ENCODE data around the gene SH2D7.

The SH2D7 gene

DNA sequence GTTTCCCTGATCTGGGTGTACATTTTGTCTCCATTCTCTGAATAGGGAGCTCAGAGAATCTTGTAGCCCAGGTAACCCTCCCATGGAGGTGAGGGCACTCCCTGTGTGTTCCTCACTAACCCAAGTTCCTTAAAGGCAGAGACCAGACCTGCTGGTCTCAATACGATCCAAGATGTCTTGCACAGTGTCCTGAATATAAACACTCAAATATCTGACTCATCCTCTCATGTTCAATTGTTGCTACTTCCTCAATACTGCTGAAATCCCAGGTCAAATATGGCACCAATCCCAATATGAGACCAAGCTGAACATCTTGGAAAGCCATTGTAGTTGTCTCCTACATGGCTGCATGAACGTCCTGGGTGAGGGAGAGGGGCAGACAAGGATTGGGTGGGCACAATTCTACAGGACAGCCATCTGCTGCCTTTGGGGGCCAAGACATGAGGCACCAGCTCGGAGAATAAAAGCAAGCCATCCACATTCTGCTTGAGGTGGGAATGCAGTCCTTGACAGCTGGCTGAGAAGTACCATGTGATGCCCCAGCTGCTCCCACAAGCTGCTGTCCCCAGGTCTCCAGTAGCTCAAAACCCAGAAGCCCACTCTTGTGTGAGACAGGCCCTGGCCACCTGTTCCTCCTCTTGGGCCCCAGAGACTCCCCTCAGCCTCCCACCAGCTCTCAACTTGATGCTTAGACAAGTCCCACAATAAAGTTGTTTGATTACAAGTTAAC is 33.1 kb upstream of the SH2D7 start:
- H3K27ac ChIP-seq, result peak overlapping the region; percentile 92

DNA sequence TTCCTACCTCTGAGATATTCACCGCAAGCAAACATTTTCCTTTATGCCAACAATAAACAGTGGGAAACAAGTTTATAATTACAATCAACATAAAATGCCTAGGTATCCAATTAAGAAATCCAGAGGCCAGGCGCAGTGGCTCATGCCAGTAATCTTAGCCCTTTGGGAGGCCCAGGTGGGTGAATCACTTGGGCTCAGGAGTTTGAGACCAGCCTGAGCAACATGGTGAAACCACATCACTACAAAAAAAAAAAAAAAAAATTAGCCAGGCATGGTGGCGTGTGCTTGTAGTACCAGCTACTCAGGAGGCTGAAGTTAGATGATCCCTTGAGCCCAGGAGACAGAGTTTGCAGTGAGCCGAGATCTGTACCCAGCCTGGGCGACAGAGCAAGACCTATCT is 32.1 kb upstream of the SH2D7 start:
- no peak for DNase-seq (ENCODE audit: low read depth, low spot score)
- H3K27ac ChIP-seq, result peak overlapping the region; percentile 92

More for the DNA sequence above, 33.1 kb upstream of the SH2D7 start:
- no peak for DNase-seq (ENCODE audit: low read depth, low spot score)

DNA sequence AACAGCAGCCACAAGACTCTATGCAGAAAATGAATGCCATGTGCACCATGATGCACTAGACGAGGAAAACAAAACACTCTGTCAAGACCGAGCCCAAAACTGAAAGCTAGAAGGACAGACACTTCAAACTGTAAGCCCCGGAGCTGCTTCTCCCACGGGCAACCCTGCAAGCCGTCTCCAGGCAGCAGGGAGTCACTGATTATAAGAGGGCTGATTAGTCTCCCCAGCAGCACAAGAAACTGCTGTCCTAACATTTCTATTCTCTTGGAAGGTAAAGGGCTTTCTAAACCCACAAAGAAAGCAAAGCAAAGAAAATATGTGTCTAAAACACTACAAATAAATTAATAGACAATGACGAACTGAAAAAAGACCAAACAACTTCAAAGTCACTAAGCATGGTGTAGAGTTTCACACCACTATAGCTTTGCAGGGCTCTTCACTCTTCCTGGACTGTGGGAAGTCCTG is 30.4 kb upstream of the SH2D7 start:
- no peak for DNase-seq (ENCODE audit: low read depth, low spot score)
- H3K27ac ChIP-seq, result no peak overlapping the region

DNA sequence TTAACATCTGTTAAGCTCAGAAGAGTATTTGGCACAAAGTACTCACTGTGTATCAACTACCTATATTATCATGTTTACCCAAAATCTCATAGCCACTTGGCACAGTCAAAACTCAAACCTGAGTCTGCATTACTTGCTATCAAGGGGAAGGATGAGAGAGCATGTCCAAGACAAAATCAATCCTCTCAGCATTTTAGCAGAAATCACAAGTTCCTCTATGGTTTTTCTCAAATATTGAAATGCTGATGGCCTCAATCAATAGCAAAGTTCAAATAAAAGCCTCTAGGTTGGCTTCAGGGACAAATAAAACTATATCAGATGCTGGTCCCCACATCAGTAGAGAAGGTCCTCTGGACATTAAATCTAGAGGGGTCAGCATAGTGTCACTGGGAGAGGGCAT is 29.1 kb upstream of the SH2D7 start:
- no peak overlapping the region for H3K27ac ChIP-seq
- DNase-seq (ENCODE audit: low read depth, low spot score), result no peak

DNA sequence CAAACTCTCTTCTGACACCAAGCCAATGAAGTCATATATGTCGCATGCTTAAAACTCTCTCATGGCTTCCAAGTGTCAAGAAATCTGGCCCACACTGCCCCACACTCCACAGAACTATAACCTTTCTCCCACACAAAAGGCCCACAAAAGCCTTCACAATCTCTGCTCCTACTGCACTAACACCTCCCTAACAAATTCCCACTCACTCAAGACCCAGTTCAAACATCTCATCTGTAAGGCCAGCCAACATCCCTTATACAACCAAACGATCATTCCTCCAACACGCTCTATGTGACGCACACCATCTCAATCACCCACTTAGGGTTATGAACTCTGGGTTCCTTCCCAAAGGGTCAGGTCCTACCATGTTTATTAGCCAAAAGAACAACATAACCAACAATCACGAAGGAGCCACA is 28.4 kb upstream of the SH2D7 start:
- H3K27ac ChIP-seq, result no peak overlapping the region
- no peak for DNase-seq (ENCODE audit: low read depth, low spot score)

DNA sequence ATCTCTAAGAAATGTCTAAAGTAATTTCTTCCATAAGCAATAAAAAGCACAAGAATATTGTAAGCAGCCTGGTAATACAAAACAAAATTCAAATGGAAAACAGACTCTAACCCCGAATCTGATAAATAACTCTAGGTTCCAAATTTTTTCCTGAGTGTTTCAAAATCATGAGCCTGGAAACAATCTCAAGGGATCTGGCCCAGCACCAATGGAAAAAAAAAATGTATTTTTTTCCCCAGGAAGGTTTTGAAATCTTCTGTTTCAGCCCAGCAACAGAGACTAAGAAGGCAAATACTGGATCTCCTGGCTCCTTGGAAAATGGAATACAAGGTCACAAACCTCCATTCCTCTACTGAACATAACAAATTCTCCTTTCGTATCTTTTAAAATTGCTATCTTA is 27.8 kb upstream of the SH2D7 start:
- H3K27ac ChIP-seq, result no peak overlapping the region
- DNase-seq (ENCODE audit: low read depth, low spot score), result no peak

DNA sequence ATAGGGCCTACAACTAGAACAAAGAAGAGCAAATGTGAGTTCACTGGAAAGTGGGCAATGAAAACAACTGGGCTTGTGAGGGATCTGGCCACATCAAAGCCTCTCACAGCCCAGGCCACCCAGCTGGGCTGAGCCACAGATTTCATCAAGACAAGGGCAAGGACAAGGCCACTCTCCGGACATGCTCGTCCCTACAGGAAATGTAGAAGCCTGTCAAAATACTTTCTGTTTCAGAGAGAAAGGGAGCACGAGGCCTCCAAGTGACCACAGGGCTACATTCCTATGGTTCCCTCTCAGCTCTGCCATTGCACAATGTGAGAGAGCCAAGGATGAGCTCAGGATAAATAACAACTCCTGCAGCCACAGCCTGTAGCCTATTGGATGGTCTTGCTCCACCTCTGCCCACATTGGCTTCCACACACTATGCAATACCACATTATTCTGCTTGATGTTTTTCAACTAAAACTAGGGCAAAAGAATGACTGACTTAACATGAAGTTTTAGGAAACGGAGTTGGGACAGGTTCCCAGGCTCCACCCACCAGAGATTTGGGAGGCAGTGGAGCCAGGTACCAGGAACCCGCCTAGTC is 27.0 kb upstream of the SH2D7 start:
- peak overlapping the region; percentile 47 for H3K27ac ChIP-seq
- peak; percentile 70 for DNase-seq (ENCODE audit: low read depth, low spot score)

DNA sequence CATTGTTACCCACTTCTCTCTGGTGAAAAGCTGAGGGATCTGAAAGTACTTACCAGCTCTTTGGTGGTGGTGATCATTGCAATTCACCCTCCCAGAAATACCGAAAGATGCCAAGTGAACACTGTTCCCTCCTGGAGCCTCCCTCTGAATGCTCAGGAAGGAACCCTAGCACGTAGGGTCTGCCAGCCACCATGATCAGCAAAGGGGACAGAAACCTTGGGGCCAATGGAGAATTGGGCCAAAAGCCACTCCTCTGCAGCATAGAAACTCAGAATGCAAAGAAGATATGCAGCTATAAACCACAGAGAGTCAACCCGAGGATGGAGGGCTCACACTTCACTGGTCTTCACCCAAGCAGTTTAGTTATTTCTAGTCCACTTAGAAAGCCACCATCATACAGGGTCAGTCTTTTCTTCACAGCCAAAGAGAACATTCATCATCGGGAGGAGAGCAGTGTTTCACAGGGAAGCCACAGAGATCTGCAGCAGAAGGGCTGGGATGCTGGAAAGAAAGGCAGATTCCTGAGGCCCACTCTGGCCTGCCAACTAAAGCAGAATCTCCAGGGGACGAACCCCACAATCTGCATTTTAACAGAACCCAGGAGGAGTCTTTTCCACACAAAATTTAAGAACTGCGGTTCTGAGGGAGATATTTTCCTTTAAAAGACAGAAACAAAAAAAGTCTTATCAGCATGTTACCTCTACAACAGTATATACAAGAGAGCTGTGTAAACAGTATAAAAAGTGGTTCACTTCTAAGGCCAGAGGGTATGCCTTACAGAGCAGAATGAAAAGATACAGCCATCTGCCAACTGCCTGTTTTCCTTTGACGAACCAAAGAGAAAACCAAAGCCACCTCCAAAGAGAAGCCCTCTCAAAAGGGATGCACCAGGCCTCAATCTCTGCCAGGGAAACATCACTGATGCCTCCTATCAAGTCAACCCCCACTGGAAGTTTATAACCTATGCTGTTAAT is 26.1 kb upstream of the SH2D7 start:
- H3K27ac ChIP-seq, result peak overlapping the region; percentile 47
- DNase-seq (ENCODE audit: low read depth, low spot score), result no peak

DNA sequence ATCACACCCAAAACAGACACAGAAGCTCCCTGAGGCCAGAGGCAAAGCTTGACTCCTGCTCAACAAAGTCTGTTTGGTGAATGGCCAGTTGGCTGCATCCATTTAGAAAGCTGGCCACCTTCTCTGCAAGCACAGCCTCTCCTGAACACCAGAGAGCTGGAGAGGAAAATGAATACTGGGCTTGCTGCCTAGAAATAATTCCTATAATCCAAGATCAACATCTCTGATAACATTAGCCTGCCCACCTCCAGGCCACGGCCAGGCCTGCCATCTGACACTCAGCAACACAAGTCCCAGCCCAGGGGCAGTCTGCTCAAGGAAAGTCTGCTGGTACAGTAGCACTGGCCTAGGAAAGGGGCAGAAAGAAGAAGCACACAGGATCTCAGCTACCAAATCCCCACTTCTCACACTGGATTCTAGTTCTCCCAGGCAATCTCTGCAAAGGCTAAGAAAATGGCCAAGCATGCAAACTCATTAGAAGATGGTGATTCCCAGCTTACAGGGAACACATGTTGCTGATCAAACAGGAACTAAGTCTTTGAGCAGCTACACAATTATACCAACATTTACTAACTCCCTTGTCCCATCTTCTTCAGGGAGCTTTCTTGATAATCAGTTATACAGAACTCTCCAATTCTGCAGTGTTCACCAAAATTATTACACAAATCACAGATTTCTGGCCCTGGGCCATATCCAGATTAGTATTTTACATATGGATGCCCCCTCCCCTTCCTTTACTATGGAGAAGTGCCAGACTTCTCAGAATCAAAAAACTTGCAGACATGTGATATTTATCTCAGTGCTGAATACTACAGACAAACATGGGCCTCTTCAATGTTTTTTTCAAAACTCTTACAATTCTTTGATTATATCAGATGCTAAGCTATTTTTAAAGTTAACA is 24.8 kb upstream of the SH2D7 start:
- no peak overlapping the region for H3K27ac ChIP-seq
- DNase-seq (ENCODE audit: low read depth, low spot score), result no peak

DNA sequence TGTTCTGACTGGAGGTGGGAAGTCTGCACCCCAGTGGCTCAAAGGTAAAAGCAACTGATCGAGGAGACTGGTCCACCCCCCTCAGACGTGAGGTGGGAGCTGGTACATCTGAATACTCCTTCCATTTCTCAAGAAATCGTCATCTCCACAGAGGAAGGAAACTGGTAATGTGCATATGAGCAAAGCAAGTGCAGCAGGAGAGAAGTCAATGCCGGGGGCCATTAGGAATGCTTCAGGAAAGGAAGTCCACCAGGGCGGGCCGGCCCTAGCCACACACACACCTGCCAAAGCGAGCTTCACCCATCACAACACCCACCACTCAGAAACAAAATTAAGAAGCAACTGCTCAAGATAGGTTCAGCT is 23.3 kb upstream of the SH2D7 start:
- DNase-seq (ENCODE audit: low read depth, low spot score), result no peak
- no peak overlapping the region for H3K27ac ChIP-seq

DNA sequence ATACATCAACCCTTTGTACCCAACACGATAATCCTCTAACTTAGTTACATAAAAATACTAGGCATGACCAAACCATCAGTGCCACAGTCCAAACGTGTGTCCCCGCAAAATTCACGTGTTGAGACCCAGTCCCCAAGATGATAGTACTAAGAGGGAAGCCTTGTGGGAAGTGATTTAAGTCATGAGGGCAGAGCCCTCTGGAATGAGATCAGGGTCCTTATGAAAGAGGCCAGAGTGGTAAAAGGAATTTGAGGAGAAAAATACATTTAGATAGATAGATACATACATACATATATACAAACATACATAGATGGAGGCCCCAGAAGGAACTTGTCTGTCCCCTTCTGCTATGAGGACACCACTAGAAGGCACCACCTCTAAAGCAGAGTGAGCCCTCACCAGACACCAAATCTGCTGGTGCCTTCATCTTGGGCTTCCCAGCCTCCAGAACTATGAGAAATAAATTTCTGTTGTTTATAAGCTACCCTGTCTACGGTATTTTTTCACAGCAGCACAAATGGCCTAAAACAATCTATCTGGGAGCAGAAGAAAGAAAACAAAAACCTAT is 22.8 kb upstream of the SH2D7 start:
- no peak overlapping the region for H3K27ac ChIP-seq
- DNase-seq (ENCODE audit: low read depth, low spot score), result no peak

DNA sequence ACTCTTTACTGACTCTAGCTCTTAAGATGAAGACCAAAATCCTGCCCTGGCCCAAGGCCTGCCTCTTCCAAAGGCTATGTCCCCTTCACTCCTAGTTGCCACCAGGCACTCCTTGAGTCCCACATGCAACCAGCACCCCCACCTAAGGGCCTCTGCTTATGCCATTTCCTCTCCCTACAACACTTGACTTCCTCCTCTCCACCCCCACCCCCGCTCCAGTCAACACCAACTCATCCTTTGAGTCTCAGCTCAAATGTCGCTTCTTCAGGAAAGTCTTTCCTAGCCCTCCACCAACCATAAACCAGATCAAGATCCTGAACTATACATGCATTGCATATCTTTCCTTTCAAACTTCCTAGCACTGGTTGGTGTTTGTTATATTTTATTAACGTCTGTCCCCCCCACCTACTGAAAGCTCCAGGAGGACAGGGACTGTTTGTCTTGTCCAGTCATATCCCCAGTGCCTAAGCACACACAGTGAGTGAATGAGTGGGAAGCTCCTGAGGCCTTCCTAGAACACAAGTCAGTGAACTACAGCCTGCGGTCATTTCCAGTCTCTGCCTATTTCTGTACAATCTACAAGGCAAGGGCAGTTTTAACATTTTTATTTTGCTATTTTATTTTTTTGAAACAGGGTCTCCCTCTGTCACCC is 22.2 kb upstream of the SH2D7 start:
- H3K27ac ChIP-seq, result no peak overlapping the region
- no peak for DNase-seq (ENCODE audit: low read depth, low spot score)

DNA sequence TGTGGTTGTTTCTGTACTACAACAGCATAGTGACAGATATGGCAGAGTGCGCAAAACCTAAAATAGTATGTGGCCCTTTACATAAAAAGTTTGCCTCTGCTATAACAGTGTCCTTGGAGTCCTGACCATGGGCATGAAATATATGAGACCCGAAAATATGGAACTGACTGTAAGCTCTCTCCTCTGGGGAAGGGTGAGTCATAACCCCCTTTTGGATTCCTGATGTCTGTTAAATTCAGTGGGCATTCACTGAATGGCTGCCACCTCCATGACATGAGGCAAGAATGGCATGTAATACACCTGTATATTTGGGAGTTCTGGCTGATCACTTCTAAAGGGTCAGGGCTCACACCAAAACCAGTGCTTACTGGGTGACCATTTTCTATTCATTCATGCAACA is 21.0 kb upstream of the SH2D7 start:
- no peak overlapping the region for H3K27ac ChIP-seq
- no peak for DNase-seq (ENCODE audit: low read depth, low spot score)

DNA sequence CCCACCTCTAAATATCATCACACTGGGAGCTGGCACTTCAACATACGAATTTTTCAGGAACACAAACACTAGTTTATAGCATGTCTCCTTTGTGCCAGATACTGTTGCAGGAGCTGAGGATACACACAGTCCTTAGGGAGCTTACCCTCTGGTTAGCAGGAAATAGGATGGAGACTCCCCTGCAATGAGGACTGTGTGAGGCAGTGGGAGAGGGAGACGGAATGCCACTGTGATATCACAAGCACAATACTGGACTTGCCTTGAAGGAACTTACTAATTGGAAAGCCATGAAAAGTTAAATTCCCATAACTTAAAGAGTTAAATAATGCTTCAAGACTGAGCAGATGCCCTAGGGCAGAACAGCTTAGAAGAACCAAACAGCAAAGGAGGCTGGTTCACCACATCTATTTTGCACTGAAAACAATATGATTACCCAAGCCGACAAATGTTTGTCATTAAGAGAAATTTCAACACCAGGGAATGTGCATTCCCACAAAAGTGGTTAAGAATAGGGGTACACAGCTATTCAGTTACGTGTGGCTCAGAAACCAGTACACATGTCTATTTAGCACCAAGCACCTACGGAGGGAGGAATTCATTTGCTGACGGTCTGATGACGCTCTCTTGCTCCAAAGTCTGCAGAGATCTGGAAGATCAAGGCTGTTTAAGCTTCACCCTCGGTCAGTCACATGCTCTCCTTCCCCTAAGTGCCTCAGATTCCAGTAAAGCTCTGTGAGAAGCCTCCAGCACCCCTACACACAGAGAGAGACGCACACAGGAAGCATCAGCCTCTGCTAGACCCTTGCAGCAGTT is 20.1 kb upstream of the SH2D7 start:
- no peak for DNase-seq (ENCODE audit: low read depth, low spot score)
- H3K27ac ChIP-seq, result no peak overlapping the region

DNA sequence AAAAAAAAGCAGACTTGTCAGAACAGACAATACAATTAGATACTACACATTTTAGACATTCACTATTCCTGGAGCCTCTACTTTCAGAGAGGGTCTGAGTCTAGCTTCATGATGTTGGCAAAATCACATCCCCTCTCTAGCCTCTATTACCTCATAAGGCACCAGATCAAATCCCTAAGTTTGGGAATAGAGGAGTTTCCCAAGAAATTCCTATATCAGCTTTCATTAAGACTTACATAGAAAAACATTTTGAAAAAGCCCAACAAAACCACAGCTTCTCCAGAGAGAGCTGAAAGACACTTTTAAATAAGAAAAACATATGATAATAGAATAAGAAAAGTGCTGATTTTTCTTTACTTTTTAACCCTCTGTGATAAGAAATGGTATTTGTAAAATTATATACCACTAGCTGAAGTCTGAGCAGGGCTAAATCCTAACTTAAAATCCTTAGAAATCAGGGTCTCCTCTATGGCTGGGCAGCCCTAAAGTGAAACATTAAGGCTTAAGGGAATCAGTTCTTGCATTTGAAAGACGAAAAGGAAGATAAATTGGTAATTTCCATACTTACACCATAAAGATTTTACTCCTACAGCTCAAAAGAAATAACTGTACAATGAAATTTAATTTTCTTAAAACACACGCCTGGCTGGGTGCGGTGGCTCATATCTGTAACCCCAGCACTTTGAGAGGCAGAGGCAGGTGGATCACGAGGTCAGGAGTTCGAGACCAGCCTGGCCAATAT is 19.1 kb upstream of the SH2D7 start:
- H3K27ac ChIP-seq, result no peak overlapping the region
- DNase-seq (ENCODE audit: low read depth, low spot score), result no peak

DNA sequence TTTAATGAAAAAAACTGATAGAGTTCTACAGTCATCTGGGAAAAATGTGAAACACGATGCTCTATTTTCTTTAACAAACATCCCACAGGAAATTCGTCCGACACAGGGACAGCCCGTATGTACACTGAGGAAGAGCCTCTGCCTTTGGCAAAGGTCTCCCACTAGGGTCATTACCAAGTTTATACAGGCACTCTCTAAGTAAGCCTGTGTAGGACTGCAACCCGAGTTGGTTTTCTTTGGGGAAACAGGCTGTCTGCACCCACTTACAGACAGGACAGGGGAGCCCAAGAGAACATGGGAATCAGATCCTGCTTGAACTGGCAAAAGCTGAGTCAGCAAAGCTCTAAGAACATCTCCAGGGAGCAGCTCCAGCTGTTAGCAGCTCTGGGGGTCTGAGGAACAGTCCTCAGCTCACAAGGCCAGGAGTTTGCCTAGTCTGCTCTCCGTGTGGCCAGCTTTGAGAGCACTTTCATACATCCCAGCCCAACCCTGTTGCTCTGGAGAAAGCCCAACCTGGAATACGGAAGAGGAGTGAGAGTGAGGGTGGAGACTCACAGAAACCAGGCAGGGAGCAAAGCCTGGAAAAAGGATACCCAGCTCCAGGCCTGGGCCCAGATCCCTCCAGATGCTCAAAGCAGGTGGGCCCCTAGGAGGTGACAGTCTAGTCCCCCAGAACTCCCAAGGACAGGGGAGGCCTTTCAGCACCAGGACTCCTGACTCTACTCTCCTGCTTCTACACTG is 16.7 kb upstream of the SH2D7 start:
- peak overlapping the region; percentile 66 for H3K27ac ChIP-seq
- no peak for DNase-seq (ENCODE audit: low read depth, low spot score)

Measured in epithelial cell of prostate (primary cell).